GM12864 (cell line): ENCODE results near the gene ATG3.
A peak's percentile ranks its signal among the peaks of the same experiment; 100 is the strongest.

Experiments
- DNase-seq: peaks from one replicate; pipeline ENCODE4 v3.0.0-alpha.2; 2011; ENCODE audit warnings: low read depth
- H3K4me3 ChIP-seq: 2 replicates; pipeline ENCODE4 v1.5.1; 2011; ENCODE audit warnings: mild to moderate bottlenecking, low read depth, low read length, control low read depth
- TF ChIP-seq, protein P1 (sequence below): IDR thresholded peaks from 2 replicates; pipeline ENCODE4 v1.5.1; 2011; ENCODE audit warnings: low read depth, mild to moderate bottlenecking, moderate library complexity, low read length, control low read depth, inconsistent platforms; ENCODE audit errors: missing control alignments

ATG3 gene

DNA sequence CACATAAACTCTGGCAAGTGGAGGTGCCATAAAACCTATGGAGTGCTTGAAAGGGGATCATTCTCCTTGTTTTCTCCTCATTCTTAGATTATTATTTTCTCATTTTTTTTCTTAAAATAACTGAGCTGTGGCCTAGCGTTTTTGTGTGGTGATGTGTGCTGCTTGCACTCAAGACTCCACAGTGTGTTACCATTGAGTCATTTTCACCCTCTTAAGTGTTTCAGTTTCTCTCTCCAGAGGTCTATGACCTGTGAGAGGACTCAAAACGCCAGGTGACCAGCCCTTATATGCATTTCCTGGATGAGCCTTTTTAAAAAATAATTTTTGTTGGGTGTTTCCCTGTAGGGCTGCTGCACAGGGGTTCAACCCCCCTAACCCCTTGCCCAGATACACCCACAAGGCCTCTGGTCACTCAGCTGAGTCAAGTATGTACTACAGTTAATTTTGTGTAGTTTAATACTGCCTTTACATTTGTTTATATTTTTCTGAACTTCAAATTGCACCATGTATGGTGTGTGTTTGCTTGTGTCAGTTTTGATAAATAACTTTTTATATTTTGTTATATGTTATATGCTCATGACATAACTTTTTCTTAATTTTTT, 47.1 kb downstream of the ATG3 start:
- no peak overlapping the region for H3K4me3 ChIP-seq
- TF ChIP-seq, protein P1, sequence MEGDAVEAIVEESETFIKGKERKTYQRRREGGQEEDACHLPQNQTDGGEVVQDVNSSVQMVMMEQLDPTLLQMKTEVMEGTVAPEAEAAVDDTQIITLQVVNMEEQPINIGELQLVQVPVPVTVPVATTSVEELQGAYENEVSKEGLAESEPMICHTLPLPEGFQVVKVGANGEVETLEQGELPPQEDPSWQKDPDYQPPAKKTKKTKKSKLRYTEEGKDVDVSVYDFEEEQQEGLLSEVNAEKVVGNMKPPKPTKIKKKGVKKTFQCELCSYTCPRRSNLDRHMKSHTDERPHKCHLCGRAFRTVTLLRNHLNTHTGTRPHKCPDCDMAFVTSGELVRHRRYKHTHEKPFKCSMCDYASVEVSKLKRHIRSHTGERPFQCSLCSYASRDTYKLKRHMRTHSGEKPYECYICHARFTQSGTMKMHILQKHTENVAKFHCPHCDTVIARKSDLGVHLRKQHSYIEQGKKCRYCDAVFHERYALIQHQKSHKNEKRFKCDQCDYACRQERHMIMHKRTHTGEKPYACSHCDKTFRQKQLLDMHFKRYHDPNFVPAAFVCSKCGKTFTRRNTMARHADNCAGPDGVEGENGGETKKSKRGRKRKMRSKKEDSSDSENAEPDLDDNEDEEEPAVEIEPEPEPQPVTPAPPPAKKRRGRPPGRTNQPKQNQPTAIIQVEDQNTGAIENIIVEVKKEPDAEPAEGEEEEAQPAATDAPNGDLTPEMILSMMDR: no peak
- DNase-seq: peak; percentile 96

DNA sequence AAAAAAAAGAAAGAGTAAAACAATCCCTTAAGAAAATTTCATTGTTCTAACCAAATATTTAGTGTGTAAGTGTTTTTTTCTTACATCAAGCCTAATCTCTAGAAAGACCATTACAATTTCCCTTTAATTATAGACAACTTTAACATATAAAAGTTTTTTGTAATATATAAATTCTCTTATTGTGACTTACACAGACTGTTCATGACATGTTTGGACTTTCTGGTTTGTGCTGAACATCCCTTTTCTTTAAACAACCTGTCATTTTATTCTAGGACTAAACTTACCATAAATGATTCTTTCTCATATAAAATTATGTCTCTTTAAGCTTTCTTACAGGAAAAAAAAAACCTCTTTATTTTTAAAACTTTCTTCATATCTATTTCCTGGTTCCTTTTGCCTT, 49.4 kb downstream of the ATG3 start:
- no peak for DNase-seq
- TF ChIP-seq, protein P1: no peak
- no peak overlapping the region for H3K4me3 ChIP-seq

DNA sequence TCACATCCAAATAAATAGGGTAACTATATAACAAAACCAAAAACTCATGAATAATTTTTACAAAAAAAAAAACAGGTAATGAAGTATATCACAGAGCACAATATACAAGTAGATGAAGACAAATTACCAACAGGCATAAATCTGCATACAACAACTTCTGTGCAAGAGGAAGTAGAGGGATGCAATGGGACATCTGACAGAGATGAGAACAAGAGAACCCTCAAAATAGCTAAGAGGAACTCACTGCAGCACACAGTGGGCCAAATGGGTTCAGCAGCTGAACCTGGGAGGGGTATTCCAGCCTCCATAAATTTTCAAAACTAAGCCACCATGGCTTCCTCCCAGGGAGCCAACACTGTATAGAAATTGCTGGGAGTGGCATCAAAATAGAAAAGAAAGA, 52.9 kb downstream of the ATG3 start:
- H3K4me3 ChIP-seq: no peak overlapping the region
- TF ChIP-seq, protein P1: no peak
- DNase-seq: no peak

DNA sequence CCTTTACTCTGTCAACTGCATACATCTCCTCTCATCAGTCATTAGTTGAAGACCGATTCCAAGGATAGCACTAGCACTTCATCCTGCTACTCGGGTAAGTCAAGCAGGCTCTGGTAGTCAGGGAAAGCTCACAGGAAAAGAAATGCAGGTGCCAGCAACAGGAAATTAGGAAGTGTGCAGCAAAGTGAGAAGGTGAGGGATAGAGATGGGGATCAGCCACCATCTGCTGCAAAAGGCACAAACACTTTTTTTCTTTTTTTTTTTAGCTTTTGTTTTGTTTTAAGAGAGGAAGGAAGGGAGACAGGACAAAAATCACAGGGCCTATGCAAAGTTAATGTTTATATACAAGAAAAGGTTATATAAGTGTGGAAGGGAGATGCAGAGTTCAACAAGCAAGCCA, 53.5 kb downstream of the ATG3 start:
- no peak for DNase-seq

DNA sequence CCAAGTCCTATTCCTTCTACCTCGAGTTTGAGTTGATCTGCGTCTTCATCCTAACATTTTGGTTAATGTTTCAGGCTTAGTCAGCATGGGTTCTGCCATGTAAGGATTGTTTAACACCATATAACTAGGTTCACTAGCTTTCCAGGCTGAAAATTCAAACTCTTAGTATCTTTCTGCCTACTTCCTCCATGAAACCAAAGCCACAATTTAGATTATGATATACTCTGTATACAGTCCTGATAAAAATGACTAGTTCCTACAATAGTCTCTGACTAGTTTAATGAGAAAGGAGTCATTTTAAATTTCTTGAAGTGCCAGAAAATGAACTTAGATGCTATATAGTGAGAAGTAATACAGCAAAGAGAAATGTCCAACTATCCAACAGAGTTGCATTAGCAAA, 55.9 kb downstream of the ATG3 start:
- DNase-seq: no peak
- no peak overlapping the region for H3K4me3 ChIP-seq
- TF ChIP-seq, protein P1: no peak

More for the DNA sequence above, 53.5 kb downstream of the ATG3 start:
- TF ChIP-seq, protein P1: no peak
- no peak overlapping the region for H3K4me3 ChIP-seq

DNA sequence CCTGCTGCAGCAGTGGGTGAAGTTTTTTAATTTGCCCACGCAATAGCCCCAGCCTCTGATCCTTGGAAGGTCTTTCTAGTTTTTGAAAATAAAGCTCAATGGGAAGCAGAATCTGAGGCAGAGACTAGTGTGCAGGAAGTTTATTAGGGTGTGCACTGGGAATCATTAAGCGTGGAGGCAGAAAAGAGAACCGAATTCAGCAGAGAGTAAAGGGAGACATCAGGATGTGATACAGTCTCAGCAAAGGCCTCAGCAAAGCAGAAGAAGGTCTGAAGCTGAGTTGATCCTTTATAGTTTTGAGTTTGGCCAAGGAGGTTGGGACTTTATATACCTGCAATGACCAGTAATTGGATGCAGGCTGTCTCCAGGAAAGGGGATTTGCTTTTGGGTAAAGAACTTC, 57.6 kb downstream of the ATG3 start:
- TF ChIP-seq, protein P1: no peak
- DNase-seq: no peak
- H3K4me3 ChIP-seq: no peak overlapping the region

DNA sequence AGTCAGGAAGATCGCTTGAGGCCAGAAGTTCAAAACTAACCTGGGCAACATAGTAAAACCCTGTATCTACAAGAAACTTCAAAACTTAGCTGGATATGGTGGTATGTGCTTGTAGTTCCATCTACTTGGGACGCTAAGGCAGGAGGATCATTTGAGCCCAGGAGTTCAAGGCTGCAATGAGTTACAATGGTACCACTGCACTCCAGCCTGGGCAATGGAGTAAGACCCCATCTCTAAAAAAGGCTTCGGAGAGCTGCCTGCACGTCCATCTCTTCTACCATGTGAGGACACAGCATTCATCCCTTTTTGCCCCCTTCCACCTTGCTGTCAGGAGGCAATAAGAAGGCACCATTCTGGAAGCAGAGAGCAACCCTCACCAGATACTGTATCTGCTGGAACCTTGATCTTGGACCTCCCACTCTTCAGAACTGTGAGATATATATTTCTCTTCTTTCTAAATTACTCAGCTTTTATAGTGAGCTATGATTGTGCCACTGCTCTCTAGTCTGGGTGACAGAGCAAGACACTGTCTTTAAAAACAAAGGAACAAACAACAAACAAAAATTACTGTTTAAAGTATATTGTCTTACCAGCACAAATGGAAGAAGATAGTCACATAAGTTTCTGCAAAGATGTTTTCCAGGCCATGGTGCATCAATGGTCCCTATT, 58.3 kb downstream of the ATG3 start:
- TF ChIP-seq, protein P1: no peak
- H3K4me3 ChIP-seq: no peak overlapping the region
- DNase-seq: no peak
